T47D (cell line): ENCODE measurements around the gene NHLRC1.

Experiments used
- DNase-seq, 2 experiments: peaks; one replicate each; pipeline versions ENCODE4 v3.0.0 to v3.0.0-alpha.2; 2011 to 2012; ENCODE audit warnings: low read depth in 1 of 2, low spot score in 1 of 2
- JUND ChIP-seq: IDR thresholded peaks from 2 replicates; pipeline ENCODE4 v1.6.1; 2012; ENCODE audit warnings: low read depth
- in situ Hi-C: cut with HindIII; loops from 2 replicates; pipeline ENCODE4 v1.10.0; 2016; ENCODE audit warnings: low sequenced_read_pairs, low pct_unique_long_range_greater_than_20kb

NHLRC1 gene

DNA sequence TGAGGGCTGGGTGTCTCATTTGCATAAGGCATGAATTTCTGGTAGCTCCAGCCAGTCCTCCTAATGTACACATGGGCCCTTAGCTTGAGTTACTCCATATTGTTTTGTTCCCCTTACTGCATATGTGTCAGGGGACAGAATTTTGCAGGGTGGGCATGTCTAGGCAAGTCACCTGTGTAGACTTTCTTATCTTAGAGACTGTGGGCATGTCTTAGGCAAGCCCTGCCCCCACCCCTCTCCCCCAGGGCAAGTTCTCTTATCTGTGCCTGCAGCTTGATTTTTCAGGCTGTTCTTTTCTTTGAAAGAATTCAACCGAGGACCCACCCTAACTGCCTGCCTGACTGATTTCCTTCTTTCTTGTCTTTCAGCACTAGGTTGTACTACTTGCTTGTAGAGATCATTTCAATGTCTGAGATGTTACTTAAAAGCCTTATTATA is 32.1 kb downstream of the NHLRC1 start:
- TF ChIP-seq JUND, result no peak
- in situ Hi-C loops, result no loop called here
- DNase-seq, result no peak

DNA sequence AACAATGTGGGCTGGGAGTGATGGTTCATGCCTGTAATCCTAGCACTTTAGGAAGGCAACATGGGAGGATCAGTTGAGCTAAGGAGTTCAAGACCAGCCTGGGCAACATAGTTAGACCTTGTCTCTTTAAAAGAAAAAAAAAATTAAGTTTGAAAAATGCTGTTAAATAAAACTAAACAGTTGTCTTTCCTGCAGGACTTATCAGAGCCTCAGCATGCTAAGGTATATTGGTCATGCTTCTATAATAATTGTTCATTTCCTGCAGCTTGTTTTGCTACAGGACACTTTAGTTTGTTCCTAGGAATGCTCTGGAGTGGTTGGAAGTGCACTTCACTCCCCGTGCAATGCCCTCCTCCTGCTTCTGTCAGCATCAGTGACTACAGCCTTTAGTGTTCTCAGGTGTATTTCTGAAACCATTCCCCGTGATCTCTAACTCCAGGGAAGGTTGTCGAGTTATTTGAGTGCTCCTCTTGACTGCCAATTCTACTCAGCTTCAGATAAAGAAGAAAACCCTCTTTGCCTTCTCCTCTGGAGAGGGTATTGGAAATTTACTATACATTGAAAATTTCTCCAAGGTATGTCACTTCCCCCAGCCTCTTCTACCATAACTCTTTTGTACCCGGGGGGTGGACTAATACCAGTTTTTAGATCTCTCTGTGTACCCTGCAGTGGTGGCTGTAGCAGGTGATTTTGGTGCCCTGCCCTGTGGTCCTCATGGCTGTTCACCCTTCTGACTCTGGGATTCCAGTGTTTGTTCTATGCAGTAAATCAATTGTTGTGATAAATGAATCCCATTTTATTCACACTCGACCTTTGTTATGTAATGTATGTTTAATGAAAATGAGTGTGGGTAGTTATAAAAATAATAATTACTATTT is 33.8 kb downstream of the NHLRC1 start:
- no peak for DNase-seq
- in situ Hi-C loops, result no loop called here
- no peak for TF ChIP-seq JUND

DNA sequence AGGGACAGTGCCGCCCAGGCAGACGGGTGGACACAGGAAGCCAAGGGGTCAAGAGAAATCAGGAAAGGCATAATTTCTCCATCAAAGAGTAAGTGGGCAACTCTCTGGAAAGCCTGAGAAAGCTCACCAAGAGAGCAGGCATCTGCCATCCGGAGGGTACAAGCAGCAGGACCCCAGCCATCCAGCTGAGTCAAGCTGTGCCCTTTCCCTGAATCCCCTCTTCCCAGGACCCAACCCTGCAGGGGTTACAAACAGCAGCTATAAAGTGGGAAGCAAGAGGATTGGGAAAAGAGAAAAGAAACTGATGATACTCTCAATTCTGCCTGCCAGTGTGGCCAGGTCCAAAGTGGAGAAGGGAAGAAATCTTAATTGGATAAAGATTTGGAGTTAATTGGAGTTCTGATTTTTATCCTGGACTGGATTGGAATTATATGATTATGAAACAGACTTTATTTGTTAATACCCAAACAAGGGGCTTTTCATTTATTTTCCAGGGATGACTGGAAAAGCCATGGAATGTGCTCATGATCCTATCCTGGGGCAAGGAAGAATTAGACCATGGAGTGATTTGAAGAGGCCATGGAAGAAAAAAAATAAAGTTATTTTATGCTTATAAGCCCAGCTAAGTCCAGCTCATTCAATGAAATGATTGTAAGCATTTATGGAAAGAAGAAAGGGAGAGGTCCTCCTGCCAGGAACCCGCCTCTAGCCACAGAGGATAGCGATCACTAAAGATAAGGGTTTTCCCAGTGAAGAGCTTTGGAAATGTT is 34.9 kb downstream of the NHLRC1 start:
- in situ Hi-C loops, result no loop called here
- no peak for TF ChIP-seq JUND
- no peak for DNase-seq

GRCh38 chr6:18081025-18081668 is 41.3 kb downstream of the NHLRC1 start:
- in situ Hi-C loops, result no loop called here
- no peak for TF ChIP-seq JUND
- DNase-seq, result no peak

DNA sequence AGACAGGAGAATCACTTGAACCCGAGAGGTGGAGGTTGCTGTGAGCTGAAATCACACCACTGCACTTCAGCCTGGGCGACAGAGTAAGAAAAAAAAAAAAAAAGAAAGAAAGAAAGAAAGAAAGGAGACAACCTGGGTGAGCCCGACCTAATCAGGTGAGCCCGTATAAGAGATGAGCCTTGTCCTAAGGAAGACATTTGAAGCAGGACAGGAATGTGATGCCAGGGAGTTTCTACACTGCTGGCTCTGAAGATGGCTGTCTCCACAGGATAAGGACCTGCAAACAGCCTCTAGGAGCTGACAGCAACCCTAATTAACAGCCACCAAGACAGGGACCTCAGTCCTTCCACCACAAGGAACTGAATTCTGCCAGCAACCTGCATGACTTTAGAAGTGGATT is 41.9 kb downstream of the NHLRC1 start:
- DNase-seq, result no peak
- in situ Hi-C loops, result no loop called here
- no peak for TF ChIP-seq JUND

DNA sequence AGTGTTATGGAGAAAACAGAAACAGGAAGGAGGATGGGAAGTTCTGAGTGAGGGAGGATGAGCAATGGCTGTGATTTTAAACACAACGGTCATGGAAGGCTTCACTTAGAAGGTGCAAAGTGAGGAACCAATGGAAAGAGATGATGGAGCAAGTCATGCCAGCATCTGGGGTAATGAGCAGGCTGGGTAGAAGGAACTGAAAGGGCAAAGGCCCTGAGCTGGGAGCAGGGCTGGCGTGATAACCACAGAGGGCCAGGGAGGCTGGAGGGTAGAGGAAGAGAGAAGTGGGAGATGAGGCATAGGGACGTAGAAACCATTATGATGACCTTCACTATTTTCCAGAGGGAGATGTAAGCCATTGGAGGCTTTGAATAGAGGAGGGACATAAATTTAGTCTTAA is 43.6 kb downstream of the NHLRC1 start:
- in situ Hi-C loops, result no loop called here
- no peak for TF ChIP-seq JUND

DNA sequence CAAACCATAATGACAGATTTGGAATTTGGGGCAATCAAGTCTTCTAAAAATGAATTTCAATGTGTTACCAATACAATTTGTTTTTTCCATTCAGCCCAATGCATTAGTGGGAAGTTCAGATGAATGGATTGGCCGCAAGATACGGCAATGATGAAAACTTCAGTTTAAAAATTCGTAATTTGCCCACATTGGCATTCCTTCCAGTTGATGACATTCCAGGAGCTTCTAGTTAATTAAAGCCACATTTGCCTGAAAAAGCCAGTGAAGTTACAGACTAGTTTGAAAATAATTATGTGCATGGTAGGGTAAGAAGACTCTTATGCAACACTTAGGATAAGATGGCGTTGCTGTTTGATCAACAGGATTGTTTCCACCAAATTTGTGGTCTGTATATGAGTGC is 46.2 kb downstream of the NHLRC1 start:
- no peak for DNase-seq
- TF ChIP-seq JUND, result no peak
- in situ Hi-C loops, result no loop called here

More for the DNA sequence above, 43.6 kb downstream of the NHLRC1 start:
- no peak for DNase-seq

DNA sequence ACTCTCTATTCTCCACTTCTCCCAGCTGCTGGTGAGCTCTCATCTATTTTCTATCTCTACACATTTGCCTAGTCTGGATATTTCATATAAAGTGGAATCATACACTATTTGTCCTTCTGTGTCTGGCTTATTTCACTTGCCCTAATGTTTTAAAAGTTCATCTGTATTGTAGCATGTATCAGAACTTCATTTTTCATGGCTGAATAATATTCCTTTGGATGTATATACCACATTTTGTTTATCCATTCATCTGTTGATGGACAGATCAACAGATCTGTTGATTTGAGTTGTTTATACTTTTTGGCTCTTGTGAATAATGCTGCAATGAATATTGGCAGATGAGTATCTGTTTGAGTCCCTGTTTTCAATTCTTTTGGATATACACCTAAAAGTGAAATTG is 49.6 kb downstream of the NHLRC1 start:
- in situ Hi-C loops, result no loop called here
- no peak for DNase-seq
- TF ChIP-seq JUND, result no peak

DNA sequence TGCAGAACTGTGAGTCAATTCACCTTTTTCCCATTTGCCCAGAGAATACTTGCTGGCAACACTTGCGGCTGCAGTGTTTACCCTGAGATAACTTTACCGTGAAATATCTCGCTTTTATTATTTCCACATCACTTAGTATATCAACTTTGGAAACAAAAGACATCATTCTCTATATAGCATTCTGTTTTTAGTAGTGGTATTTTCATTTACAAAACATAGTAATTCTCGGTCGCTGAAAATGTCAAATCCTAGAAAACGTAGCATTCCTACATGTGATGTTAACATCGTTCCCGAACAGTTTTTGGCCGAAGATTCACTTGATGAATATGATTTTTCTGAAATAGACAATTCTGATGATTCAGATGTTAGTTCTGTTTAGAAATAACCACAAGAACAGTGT is 52.0 kb downstream of the NHLRC1 start:
- no peak for DNase-seq
- in situ Hi-C loops, result no loop called here
- no peak for TF ChIP-seq JUND
